ENCODE results near the gene HAUS7. TPM values are rescaled to one million over a fixed set of nuclear protein-coding genes. Genes with fewer than 3 reads are reported as not detected.

HAUS7 gene
- total and polyA plus RNA-seq, 2 of the 8 experiments (the other 6 are each of a cell fraction or from before 2014, with no cell fraction given), result 45.4 to 54.0 TPM

- TF ChIP-seq GTF2F1 (IDR thresholded peaks at IDR 0.05; ENCODE audit: borderline replicate concordance, low read depth, low read length) (no peak), EGR1 (IDR thresholded peaks at IDR 0.05; ENCODE audit: borderline replicate concordance, low read depth, low read length) (no peak), HDAC2 (IDR thresholded peaks at IDR 0.05; ENCODE audit: borderline replicate concordance in 1 of 2, low read depth in 2 of 2, low read length in 2 of 2) (no peak), RBBP5 (IDR thresholded peaks at IDR 0.05; ENCODE audit: borderline replicate concordance, low read depth, low read length) (no peak)
These were observed 15.8 kb upstream of the HAUS7 start (continued) for GRCh38 chrX:153486171-153486570.
